PC-3 (cell line): ENCODE data around the gene TSPAN2.

Experiments
- EZH2 ChIP-seq: fragments of 300-600 bp; sonication (generic); IDR thresholded peaks from one replicate; pipeline ENCODE4 v1.6.1; 2017; ENCODE audit warnings: antibody characterized with exemption, mild to moderate bottlenecking, low read length; ENCODE audit not compliant: unreplicated experiment
- TF ChIP-seq, protein P1 (sequence below): fragments of 300-600 bp; sonication (generic); conservative IDR thresholded peaks from 2 replicates; pipeline ENCODE4 v1.5.1; 2017; ENCODE audit warnings: antibody characterized with exemption, low read depth, mild to moderate bottlenecking, low read length

DNA sequence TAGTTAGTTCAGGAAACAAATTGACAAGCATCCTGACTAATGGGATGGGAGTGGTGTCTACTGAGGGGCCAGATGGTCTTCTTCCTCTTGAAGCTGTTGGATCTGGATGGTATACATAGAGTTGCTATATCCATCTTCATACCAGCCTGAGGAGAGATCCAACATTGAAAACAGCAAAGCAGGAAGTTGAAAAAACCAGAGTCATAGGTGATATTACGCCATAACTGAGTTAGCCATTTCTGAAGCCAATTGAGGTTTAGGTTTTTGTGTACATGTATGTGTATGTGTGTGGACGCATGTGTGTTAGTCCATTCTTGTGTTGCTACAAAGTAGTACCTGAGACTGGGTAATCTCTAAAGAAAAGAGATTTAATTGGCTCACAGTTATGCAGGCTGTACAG, 2.3 kb upstream of the TSPAN2 start:
- TF ChIP-seq, protein P1, sequence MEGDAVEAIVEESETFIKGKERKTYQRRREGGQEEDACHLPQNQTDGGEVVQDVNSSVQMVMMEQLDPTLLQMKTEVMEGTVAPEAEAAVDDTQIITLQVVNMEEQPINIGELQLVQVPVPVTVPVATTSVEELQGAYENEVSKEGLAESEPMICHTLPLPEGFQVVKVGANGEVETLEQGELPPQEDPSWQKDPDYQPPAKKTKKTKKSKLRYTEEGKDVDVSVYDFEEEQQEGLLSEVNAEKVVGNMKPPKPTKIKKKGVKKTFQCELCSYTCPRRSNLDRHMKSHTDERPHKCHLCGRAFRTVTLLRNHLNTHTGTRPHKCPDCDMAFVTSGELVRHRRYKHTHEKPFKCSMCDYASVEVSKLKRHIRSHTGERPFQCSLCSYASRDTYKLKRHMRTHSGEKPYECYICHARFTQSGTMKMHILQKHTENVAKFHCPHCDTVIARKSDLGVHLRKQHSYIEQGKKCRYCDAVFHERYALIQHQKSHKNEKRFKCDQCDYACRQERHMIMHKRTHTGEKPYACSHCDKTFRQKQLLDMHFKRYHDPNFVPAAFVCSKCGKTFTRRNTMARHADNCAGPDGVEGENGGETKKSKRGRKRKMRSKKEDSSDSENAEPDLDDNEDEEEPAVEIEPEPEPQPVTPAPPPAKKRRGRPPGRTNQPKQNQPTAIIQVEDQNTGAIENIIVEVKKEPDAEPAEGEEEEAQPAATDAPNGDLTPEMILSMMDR, result no peak
- TF ChIP-seq EZH2, result no peak
